HG03378 (cell line): ENCODE measurements around the gene RTBDN.
A peak's percentile ranks its signal among the peaks of the same experiment; 100 is the strongest.

Source experiments
- ATAC-seq: cut with Tn5 transposase; IDR thresholded peaks from one replicate; pipeline ENCODE4 v1.9.1; 2021; ENCODE audit warnings: mild to moderate bottlenecking, moderate library complexity; ENCODE audit not compliant: unreplicated experiment

Gene RTBDN

DNA sequence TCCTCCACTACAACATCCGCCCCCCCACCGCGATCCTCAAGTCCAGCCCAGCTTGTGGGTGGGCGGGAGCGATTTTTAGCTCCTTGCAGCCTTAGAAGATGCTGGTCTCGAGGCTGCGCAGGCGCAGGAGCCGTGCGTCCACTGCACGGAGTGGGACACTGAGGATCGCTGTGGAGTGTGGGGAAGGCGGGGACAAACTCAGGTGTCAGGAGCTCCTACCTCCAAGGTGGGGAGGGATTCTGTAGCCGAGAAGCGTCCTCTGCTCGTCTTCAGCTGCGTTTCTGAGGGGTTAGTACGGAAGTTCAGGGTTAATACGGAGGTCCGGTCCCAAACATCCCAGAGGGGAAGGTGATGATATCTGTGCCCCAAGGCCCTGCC, at the start of gene RTBDN:
Gene RTBDN (minus strand): TSS at position 14 of the 378 bp plus-strand sequence. CDS start 4,600 bp downstream, outside the sequence.
- no peak for ATAC-seq

DNA sequence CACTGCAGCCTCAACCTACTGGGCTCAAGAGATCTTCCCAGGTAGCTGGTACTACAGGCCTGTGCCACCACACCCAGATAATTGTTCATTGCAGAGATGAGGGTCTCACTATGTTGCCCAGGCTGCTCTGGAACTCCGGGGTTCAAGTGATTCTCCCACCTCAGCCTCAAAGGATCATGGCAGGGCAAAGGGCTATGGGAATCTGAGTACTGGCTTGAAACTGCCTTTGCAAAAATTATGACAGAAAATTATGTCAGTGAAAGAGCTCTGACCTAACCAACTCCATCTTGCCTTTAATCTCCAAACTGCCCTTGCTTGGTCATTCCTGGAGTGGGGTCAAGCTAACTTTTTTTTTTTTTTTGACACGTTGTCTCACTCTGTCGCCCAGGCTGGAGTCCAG, 48.2 kb upstream of the RTBDN start:
- ATAC-seq = no peak

DNA sequence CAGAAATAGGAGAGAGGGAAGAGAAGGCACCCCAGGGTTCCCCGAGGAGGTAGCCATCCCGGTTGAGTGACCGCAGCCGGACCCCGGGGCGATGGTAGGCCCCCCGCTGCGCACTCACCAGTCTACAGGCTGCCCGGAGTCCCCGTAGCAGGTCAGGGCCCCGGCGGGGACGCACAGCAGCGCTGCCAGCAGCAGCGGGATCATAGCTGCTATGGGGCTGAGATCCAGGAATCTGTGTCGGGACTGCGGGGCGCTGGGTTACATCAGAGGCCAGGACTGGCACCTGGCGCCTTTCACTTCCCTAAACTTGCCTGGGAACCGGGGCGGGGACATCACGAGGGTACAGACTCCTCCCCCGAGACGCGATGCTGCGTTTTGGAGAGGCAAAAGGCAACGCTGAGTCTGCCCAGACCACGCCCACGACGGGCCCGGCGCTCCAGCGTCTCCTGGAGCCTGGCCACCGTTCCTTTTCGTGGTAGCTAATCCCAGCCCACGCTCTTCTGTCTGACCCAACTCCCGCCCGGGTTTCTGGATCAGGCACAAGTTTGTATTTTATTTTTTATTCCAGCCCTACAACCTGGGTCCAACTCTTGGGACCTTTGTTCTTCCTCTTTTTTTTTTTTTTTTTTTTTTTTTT, 46.9 kb upstream of the RTBDN start, which contains the start of gene DNASE2:
Gene DNASE2 (minus strand): TSS at position 278 of the 637 bp plus-strand sequence. CDS start 74 bp downstream, at position 204.
- peak; percentile 62 for ATAC-seq

DNA sequence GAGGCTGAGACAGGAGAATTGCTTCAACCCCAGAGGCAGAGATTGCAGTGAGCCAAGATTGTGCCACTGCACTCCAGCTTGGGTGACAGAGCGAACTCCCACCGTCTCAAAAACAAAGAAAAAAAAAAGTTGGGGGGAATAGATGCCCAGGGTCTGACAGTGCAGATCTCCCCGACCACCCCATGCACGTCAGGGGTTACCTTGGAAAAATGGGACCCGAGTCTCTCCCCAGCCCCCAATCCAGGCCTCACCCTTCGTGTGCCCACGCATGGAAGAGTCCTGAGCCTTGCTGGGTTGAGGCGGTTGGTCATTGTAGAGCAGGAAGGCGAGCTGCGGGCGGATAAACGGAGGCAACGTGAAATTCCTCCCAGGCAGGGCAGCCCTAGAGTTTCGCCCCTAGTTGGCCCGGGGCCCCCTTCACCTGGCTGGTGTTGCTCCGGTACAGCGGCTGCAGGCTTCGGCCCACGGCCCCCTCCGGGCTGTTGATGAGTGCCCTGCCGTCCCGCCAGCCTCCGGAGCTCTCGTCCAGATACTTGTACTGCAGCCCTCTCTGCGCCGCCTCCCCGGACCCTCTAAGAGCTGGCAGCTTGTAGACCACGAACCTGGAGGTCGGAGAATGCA, 46.3 kb upstream of the RTBDN start:
- peak; percentile 5 for ATAC-seq

DNA sequence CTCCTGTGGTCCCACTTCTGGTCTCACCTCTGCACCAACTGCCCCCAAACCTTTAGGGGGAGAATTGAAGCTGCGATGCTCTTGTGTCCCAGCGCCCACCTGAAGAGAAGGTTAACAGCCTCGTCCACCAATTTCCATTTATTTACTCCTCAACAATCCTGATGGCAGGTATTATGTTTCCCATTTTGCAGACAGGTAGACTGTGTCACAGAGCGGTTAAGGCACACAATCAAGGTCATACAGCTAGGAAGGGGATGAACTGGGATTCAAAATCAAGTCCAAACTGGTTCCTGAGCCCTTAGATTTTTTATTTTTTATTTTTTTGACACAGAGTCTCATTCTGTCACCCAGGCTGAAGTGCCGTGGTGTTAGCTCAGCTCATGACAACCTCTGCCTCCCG, 40.7 kb upstream of the RTBDN start:
- no peak for ATAC-seq

DNA sequence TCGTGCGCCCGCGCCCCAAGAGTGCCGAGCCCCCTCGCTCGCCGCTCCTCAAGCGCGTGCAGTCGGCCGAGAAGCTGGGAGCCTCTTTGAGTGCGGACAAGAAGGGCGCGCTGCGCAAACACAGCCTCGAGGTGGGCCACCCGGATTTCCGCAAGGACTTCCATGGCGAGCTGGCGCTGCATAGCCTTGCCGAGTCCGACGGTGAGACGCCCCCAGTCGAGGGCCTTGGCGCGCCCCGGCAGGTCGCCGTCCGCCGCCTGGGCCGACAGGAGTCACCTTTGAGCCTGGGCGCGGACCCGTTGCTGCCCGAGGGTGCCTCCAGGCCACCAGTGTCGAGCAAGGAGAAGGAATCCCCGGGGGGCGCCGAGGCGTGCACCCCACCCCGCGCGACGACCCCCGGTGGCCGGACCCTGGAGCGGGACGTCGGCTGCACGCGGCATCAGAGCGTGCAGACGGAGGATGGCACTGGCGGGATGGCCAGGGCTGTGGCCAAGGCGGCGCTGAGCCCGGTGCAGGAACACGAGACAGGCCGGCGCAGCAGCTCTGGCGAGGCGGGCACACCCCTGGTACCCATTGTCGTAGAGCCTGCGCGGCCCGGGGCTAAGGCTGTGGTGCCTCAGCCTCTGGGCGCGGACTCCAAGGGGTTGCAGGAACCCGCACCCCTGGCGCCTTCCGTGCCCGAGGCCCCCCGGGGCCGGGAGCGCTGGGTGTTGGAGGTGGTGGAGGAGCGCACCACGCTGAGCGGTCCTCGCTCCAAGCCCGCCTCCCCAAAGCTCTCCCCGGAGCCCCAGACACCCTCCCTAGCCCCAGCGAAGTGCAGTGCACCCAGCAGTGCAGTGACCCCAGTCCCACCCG, 39.7 kb upstream of the RTBDN start:
- ATAC-seq = no peak

DNA sequence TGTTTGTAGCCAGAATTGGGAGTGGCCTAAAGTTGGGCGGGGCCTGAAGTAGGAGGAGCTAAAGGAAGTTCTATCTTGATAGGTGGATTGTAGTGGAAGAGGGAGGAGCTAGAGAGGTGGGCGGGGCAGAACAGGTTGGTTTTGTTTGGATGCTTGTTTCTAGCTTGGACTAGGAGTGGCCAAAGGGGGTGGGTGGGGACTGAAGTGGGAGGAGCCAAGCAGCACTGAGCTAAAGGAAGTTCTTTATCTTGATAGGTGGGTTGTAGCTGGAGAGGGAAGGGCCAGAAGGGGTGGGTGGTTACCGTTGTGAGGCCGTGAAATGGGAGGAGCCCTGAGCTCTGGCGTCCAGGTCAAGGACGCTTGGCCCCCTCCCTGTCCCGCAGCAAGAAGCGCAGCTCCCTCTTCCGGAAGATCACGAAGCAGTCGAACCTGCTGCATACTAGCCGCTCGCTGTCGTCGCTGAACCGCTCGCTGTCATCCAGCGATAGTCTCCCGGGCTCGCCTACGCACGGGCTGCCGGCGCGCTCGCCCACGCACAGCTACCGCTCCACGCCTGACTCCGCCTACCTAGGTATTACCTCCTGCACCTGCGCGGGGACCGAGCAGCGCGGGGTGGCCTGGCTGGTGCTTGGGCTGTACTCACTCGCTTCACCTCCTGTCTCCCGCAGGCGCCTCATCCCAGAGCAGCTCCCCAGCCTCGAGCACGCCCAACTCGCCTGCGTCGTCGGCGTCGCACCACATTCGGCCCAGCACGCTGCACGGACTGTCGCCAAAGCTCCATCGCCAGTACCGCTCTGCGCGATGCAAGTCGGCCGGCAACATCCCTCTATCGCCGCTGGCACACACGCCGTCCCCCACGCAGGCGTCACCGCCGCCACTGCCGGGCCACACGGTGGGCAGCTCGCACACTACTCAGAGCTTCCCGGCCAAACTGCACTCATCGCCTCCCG, 38.8 kb upstream of the RTBDN start:
- ATAC-seq = no peak

DNA sequence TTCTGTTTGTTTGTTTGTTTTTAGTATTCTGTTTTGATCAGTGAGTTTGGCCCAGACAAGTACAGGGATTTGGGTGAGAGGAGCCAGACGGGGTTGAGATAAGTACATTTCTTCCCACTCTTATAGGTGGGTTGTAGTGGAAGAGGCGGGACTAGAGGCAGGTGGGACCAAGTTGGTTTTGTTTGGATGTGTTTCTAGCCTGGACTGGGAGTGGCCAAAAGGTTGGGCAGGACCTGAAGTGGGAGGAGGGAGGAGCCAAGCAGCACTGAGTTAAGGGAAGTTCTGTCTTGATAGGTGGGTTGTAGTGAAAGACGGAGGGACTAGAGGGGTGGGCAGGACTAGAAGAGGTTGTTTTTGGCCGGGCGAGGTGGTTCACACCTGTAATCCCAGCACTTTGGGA, 37.9 kb upstream of the RTBDN start:
- no peak for ATAC-seq

DNA sequence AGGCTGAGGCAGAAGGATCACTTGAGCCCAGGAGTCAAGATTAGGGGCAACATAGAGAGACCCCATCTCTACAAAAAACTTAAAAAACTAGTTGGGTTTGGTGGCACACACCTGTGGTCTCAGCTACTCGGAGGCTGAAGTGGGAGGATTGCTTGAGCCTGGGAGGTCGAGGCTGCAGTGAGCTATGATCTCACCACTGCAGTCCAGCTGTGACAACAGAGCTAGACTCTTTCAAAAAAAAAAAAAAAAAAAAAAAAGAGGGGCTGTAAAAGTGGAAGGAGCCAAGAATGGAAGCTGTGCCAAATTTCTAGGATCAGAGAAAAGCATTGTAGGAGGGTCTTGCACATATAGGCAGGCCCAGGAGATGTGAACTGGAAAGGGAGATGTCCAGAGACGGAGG, 37.3 kb upstream of the RTBDN start:
- no peak for ATAC-seq

DNA sequence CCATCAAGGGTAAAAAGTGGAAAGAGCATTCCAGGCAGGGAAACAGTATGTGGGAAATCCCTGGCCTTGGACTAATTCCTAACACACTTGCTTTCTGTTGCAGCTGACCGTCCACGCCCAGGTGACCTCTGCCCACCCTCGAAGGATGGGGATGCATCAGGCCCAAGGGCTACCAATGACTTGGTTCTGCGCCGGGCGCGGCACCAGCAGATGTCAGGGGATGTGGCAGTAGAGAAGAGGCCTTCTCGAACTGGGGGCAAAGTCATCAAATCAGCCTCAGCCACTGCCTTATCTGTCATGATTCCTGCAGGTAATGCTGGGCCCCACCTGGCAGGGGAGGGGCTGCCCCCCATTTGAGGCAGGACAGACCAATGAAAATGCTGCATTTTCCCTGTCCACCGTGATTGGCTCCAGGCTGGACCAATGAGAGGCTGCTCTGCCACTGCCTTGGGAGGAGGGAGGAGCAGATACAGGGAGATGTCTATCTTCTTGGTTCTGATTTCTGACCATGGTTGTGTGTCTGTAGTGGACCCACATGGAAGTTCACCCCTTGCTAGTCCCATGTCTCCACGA, 34.2 kb upstream of the RTBDN start:
- no peak for ATAC-seq

DNA sequence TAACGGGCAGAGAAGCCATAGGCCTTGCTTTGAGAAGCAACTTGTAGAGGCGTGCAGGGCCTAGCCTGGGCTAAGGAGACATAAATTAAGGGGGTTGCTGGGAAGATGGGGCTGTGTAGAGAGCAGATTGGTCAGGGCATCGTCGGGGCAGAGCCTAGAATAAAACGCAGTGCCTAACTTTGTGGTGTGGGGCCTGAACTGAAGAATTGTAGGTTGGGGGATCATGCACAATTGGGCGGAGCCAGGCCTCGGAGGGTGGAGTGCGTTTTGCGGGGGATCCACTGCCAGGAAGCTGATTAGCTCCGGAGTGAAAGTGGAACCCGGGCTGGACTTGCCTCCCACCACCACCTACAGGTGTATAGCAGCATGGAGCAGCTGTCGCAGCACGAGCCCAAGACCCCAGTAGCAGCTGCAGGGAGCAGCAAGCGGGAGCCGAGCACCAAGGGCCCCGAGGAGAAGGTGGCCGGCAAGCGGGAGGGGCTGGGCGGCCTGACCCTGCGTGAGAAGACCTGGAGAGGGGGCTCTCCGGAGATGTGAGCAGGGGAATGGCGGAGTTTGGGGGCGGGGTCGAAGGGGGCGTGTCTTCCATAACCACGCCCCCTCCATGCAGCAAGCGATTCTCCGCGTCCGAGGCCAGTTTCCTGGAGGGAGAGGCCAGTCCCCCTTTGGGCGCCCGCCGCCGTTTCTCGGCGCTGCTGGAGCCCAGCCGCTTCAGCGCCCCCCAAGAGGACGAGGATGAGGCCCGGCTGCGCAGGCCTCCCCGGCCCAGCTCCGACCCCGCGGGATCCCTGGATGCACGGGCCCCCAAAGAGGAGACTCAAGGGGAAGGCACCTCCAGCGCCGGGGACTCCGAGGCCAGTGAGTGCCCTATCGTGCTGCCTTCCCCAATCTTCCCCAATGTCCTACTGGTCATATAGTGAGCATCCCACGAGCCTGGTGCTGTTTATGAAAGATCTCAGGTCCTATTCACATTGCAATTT, 33.0 kb upstream of the RTBDN start:
- ATAC-seq = no peak

DNA sequence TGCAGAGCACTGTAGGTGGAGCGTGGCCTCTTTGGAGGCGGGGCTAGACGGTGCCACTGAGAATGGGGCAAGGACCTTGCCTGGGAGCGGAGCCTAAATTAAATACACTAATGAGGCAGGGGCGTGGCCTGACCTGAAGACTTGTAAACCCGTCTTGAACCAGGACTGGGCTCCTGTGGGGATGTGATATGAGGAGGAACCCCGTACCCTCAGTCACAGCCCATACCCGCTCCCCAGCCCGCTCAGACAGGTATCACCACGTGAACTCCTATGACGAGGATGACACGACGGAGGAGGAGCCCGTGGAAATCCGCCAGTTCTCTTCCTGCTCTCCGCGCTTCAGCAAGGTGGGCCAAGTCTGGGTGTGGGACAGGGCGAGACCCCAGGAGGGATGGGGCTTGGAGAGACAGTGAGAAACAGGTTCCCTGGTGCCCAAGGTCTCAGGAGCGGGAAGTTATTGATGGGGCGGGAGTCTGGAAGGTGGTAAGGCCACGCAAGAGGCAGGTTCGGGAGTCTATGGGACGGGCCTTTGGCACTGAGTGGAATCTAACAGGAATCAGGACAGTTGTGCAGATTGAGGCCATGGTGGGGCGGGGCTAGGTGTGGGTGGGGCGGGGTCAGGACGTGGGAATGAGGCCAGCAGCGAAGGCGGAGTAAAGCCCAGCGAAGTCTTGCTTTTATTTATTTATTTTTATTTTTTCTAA, 32.2 kb upstream of the RTBDN start:
- ATAC-seq = no peak

DNA sequence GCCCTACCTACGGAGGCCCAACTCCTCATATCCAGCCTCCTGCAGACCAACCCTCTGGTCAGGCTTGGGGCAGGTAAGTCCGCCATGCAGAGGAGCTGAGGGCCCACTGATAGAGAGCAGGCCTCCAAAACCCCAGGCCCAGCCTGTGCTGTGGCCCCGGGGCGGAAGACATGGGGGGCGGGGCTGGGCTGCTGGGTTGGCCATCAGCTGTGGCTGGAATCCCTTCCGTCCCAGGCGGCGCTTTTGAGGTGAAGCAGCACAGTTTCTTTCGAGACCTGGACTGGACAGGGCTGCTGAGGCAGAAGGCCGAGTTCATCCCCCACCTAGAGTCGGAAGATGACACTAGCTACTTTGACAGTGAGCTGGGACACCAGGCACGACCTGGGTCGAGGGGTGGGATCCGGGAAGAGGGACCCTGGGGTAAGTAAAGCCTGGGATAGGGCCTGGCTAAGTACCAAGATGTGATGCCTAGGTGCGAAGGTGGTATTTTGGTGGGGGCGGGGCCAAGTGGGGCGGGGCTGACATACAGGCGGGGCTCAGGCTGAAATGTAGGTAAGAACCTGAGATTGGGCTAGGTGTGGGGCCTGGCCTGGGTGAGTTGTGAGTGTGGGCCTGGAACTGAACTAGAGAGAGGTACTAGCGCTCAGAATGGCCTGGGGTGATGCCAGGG, 31.5 kb upstream of the RTBDN start:
- no peak for ATAC-seq

DNA sequence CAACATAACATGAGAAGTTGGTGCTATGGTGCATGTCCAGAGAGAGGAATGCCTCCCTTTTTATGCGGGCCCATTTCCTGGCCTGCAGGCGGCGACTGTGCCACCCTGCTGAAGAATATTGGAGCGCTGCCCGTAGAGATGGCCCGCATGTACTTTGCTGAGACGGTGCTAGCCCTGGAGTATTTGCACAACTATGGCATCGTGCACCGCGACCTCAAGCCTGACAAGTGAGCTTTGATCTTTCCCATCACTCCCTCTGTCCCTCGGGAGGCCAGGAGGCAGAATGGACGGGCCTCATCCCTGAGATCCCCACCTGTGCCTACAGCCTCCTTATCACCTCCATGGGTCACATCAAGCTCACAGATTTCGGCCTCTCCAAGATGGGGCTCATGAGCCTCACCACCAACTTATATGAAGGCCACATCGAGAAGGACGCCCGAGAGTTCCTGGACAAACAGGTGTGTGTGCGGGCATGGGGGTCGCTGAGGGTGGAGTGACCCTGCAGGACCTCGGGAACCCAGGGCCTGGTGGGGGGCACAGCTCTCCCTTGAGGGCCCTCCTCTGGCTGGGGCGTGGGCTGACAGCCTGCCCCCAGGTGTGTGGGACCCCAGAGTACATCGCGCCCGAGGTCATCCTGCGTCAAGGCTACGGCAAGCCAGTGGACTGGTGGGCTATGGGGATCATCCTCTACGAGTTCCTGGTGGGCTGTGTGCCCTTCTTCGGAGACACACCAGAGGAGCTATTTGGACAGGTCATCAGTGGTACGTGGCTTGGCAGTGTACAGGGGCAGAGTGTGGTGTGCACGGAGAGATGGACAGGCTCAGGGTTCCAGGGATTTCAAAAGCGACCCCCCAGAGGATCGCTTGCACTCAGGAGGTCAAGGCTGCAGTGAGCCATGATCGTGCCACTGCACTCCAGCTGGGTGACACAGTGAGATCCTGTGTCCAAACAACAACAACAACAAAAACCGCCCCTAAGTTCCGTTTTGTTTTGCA, 30.6 kb upstream of the RTBDN start:
- ATAC-seq = no peak

DNA sequence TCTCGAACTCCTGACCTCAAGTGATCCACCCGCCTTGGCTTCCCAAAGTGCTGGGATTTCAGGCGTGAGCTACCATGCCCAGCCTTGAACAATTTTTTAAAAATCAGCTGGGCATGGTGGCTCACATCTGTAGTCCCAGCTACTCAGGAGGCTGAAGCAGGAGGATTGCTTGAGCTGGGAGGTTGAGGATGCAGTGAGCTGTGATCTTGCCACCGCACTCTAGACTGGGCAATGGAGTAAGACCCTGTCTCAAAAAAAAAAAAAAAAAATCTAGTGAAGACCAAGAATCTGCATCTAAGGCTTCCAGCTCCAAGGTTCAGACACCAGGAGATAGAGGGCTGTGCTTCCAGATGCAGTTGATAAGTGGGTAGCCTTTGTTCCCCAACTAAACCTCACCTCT, 29.8 kb upstream of the RTBDN start:
- no peak for ATAC-seq

DNA sequence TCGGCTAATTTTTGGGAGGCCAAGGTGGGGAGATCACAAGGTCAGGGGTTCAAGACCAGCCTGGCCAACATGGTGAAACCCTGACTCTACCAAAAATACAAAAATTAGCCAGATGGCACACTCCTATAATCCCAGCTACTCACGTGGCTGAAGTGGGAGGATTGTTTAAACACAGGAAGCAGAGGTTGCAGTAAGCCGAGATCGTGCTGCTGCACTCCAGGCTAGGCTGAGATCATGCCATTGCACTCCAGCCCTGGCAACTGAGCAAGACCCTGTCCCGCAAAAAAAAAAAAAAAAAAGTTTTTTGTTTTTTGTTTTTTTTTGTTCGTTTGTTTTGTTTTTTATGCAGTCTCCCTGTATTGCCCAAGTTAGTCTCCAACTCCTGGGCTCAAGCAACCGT, 25.2 kb upstream of the RTBDN start:
- no peak for ATAC-seq
